ENCODE results near the gene CDH20. TPM values are rescaled to one million over a fixed set of nuclear protein-coding genes. Genes with fewer than 3 reads are reported as not detected.
"Not testable (repeated sequence)": the region's sequence is repeated elsewhere in the genome, so short reads cannot be mapped to it uniquely, and the experiment has no call there.

Gene CDH20
- total and polyA plus RNA-seq, 7 experiments from 2014 or later = 0.15 to 0.44 (median 0.40) TPM; not detected in 4

GRCh38 chr18:61360404-61361383 is 27.5 kb downstream of the CDH20 start:
- Mint-ChIP-seq H3K36me3 (no peaks in the 10 kb centered on the region), H3K9me3 (peaks cover 0 to 5% (median 4%) of the 10 kb centered on the region in 11 donors), H3K4me3 (peak overlapping the region in 5 of 10 donors; percentile 1 to 68 (median 43)), H3K27ac (peak overlapping the region in 1 of 9 donors; percentile 22), H3K4me1 (peaks cover 0 to 12% (median 5%) of the 10 kb centered on the region in 7 donors), H3K27me3 (peaks cover 0 to 12% (median 7%) of the 10 kb centered on the region in 5 donors)
- ChIA-PET POLR2A (no interaction called here), CTCF (no interaction called here)
- intact Hi-C loops (cut with micrococcal nuclease) = no loop called here
- DNase-seq (no peak), ATAC-seq (no peak)
- no peaks in the 10 kb centered on the region for H3K9me3 ChIP-seq (ENCODE audit: control insufficient read depth in 2 of 3, low read length in 3 of 3)
- H3K27ac ChIP-seq (ENCODE audit: low read depth, low read length) = no peak overlapping the region
- no peaks in the 10 kb centered on the region for H3K27me3 ChIP-seq (ENCODE audit: control insufficient read depth in 2 of 2, insufficient read depth in 2 of 2, low read length in 2 of 2)
- H3K36me3 ChIP-seq (ENCODE audit: control insufficient read depth in 2 of 3, insufficient read depth in 3 of 3, low read length in 3 of 3) = no peaks in the 10 kb centered on the region
- no peaks in the 10 kb centered on the region for H3K4me1 ChIP-seq (ENCODE audit: control insufficient read depth in 2 of 2, insufficient read depth in 2 of 2, low read length in 2 of 2)
- H3K4me3 ChIP-seq (ENCODE audit: low read length) = no peak overlapping the region

DNA sequence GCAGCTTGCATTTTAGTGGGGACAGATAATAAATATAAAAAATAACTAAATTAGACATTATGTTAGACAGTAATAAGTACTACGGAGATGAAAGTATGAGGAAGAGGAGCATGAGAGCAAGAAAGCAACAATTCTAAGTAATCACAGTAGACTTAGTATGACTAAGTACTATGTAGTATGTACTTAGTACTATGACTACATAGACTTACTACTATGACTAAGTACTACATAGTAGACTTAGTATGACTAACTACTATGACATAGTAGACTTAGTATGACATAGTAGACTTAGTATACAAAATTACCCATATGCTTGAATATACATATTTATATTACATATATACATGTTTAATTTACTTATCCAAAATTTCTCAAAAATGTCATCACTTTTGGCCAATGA is 29.3 kb downstream of the CDH20 start:
- ATAC-seq = no peak
- Mint-ChIP-seq H3K4me3 (no peak overlapping the region), H3K4me1 (peaks cover 0 to 12% (median 5%) of the 10 kb centered on the region in 7 donors), H3K9me3 (peaks cover 0 to 6% (median 4%) of the 10 kb centered on the region in 11 donors), H3K27me3 (peaks cover 0 to 9% (median 7%) of the 10 kb centered on the region in 5 donors), H3K27ac (no peak overlapping the region), H3K36me3 (no peaks in the 10 kb centered on the region)
- no peaks in the 10 kb centered on the region for H3K9me3 ChIP-seq (ENCODE audit: control insufficient read depth in 2 of 3, low read length in 3 of 3)
- no peaks in the 10 kb centered on the region for H3K36me3 ChIP-seq (ENCODE audit: control insufficient read depth in 2 of 3, insufficient read depth in 3 of 3, low read length in 3 of 3)
- H3K4me1 ChIP-seq (ENCODE audit: control insufficient read depth in 2 of 2, insufficient read depth in 2 of 2, low read length in 2 of 2) = no peaks in the 10 kb centered on the region
- H3K4me3 ChIP-seq (ENCODE audit: low read length) = no peak overlapping the region
- DNase-seq = no peak
- no peaks in the 10 kb centered on the region for H3K27me3 ChIP-seq (ENCODE audit: control insufficient read depth in 2 of 2, insufficient read depth in 2 of 2, low read length in 2 of 2)
- POLR2A ChIA-PET = no interaction called here
- intact Hi-C loops (cut with micrococcal nuclease) = no loop called here
- no peak overlapping the region for H3K27ac ChIP-seq (ENCODE audit: low read depth, low read length)
- CTCF ChIA-PET = no interaction called here

GRCh38 chr18:61364953-61365352 is 31.7 kb downstream of the CDH20 start:
- Histone ChIP-seq H3K4me3 (ENCODE audit: low read length) (no peak overlapping the region), H3K9me3 (ENCODE audit: control insufficient read depth in 2 of 3, low read length in 3 of 3) (no peaks in the 10 kb centered on the region), H3K27ac (ENCODE audit: low read depth, low read length) (no peak overlapping the region), H3K4me1 (ENCODE audit: control insufficient read depth in 2 of 2, insufficient read depth in 2 of 2, low read length in 2 of 2) (no peaks in the 10 kb centered on the region), H3K36me3 (ENCODE audit: control insufficient read depth in 2 of 3, insufficient read depth in 3 of 3, low read length in 3 of 3) (no peaks in the 10 kb centered on the region), H3K27me3 (ENCODE audit: control insufficient read depth in 2 of 2, insufficient read depth in 2 of 2, low read length in 2 of 2) (no peaks in the 10 kb centered on the region)
- ChIA-PET CTCF (no interaction called here), POLR2A (no interaction called here)
- peaks cover 0 to 11% (median 5%) of the 10 kb centered on the region in 7 donors for H3K4me1 Mint-ChIP-seq
- H3K27me3 Mint-ChIP-seq = peaks cover 0 to 12% (median 6%) of the 10 kb centered on the region in 5 donors
- H3K27ac Mint-ChIP-seq = no peak overlapping the region
- no peaks in the 10 kb centered on the region for H3K36me3 Mint-ChIP-seq
- ATAC-seq = no peak
- no peak overlapping the region for H3K4me3 Mint-ChIP-seq
- intact Hi-C loops (cut with micrococcal nuclease) = no loop called here
- peaks cover 0 to 5% (median 0%) of the 10 kb centered on the region in 11 donors for H3K9me3 Mint-ChIP-seq
- no peak for DNase-seq

GRCh38 chr18:61368001-61368400 is 34.8 kb downstream of the CDH20 start:
- H3K4me3 Mint-ChIP-seq = no peak overlapping the region
- Histone ChIP-seq H3K4me1 (ENCODE audit: control insufficient read depth in 2 of 2, insufficient read depth in 2 of 2, low read length in 2 of 2) (no peaks in the 10 kb centered on the region), H3K9me3 (ENCODE audit: control insufficient read depth in 2 of 3, low read length in 3 of 3) (no peaks in the 10 kb centered on the region), H3K27ac (ENCODE audit: low read depth, low read length) (no peak overlapping the region), H3K36me3 (ENCODE audit: control insufficient read depth in 2 of 3, insufficient read depth in 3 of 3, low read length in 3 of 3) (no peaks in the 10 kb centered on the region), H3K4me3 (ENCODE audit: low read length) (no peak overlapping the region), H3K27me3 (ENCODE audit: control insufficient read depth in 2 of 2, insufficient read depth in 2 of 2, low read length in 2 of 2) (no peaks in the 10 kb centered on the region)
- peaks cover 0 to 12% (median 3%) of the 10 kb centered on the region in 5 donors for H3K27me3 Mint-ChIP-seq
- peaks cover 0 to 5% (median 0%) of the 10 kb centered on the region in 11 donors for H3K9me3 Mint-ChIP-seq
- CTCF ChIA-PET = no interaction called here
- H3K27ac Mint-ChIP-seq = no peak overlapping the region
- H3K4me1 Mint-ChIP-seq = no peaks in the 10 kb centered on the region
- ATAC-seq (no peak), DNase-seq (no peak)
- H3K36me3 Mint-ChIP-seq = no peaks in the 10 kb centered on the region
- POLR2A ChIA-PET = no interaction called here
- intact Hi-C loops (cut with micrococcal nuclease) = no loop called here

GRCh38 chr18:61369671-61370070 is 36.4 kb downstream of the CDH20 start:
- CTCF ChIA-PET; H3K27me3 ChIP-seq (ENCODE audit: control insufficient read depth in 2 of 2, insufficient read depth in 2 of 2, low read length in 2 of 2); H3K27me3 Mint-ChIP-seq; ATAC-seq; H3K36me3 ChIP-seq (ENCODE audit: control insufficient read depth in 2 of 3, insufficient read depth in 3 of 3, low read length in 3 of 3); H3K9me3 ChIP-seq (ENCODE audit: control insufficient read depth in 2 of 3, low read length in 3 of 3); H3K4me3 ChIP-seq (ENCODE audit: low read length); DNase-seq; H3K4me1 ChIP-seq (ENCODE audit: control insufficient read depth in 2 of 2, insufficient read depth in 2 of 2, low read length in 2 of 2); H3K27ac ChIP-seq (ENCODE audit: low read depth, low read length); H3K4me1 Mint-ChIP-seq; H3K4me3 Mint-ChIP-seq; intact Hi-C loops (cut with micrococcal nuclease); H3K27ac Mint-ChIP-seq; POLR2A ChIA-PET; H3K36me3 Mint-ChIP-seq: not testable (repeated sequence)
- peaks cover 0 to 10% (median 0%) of the 10 kb centered on the region in 11 donors for H3K9me3 Mint-ChIP-seq

DNA sequence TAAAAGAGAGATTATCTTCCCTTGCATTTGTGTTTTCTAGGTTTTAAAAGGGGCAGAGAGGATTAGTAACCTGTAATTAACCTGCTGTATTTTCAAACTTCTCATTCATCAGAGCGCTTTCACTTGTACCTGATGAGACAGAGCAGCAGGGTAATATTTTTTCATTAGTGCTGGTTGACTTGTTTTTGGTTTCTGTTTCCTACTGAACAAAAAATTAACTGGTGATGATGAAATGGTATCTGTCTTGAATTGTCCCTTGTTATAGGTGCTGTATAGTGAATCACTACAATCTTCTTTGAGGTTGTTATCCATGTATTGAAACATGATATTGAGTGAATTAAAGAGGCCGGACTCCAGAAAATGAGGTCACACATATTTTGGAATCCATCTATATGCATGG is 37.9 kb downstream of the CDH20 start:
- no peak overlapping the region for H3K4me3 ChIP-seq (ENCODE audit: low read length)
- no peak overlapping the region for H3K4me3 Mint-ChIP-seq
- no peaks in the 10 kb centered on the region for H3K27me3 ChIP-seq (ENCODE audit: control insufficient read depth in 2 of 2, insufficient read depth in 2 of 2, low read length in 2 of 2)
- H3K27me3 Mint-ChIP-seq = peaks cover 0 to 9% (median 4%) of the 10 kb centered on the region in 5 donors
- H3K36me3 Mint-ChIP-seq = no peaks in the 10 kb centered on the region
- H3K27ac Mint-ChIP-seq = no peak overlapping the region
- CTCF ChIA-PET = no interaction called here
- ATAC-seq (no peak), DNase-seq (no peak)
- H3K27ac ChIP-seq (ENCODE audit: low read depth, low read length) = no peak overlapping the region
- H3K4me1 ChIP-seq (ENCODE audit: control insufficient read depth in 2 of 2, insufficient read depth in 2 of 2, low read length in 2 of 2) = no peaks in the 10 kb centered on the region
- H3K4me1 Mint-ChIP-seq = no peaks in the 10 kb centered on the region
- peaks cover 0 to 10% (median 0%) of the 10 kb centered on the region in 11 donors for H3K9me3 Mint-ChIP-seq
- H3K36me3 ChIP-seq (ENCODE audit: control insufficient read depth in 2 of 3, insufficient read depth in 3 of 3, low read length in 3 of 3) = no peaks in the 10 kb centered on the region
- intact Hi-C loops (cut with micrococcal nuclease) = no loop called here
- H3K9me3 ChIP-seq (ENCODE audit: control insufficient read depth in 2 of 3, low read length in 3 of 3) = no peaks in the 10 kb centered on the region
- POLR2A ChIA-PET = no interaction called here

GRCh38 chr18:61379827-61380226 is 46.6 kb downstream of the CDH20 start:
- no peak overlapping the region for H3K27ac Mint-ChIP-seq
- H3K4me3 ChIP-seq (ENCODE audit: low read length) = no peak overlapping the region
- peaks cover 0 to 14% (median 0%) of the 10 kb centered on the region in 5 donors for H3K27me3 Mint-ChIP-seq
- H3K27me3 ChIP-seq (ENCODE audit: control insufficient read depth in 2 of 2, insufficient read depth in 2 of 2, low read length in 2 of 2) = no peaks in the 10 kb centered on the region
- POLR2A ChIA-PET = no interaction called here
- no peak overlapping the region for H3K4me3 Mint-ChIP-seq
- H3K36me3 ChIP-seq (ENCODE audit: control insufficient read depth in 2 of 3, insufficient read depth in 3 of 3, low read length in 3 of 3) = no peaks in the 10 kb centered on the region
- no peak overlapping the region for H3K27ac ChIP-seq (ENCODE audit: low read depth, low read length)
- intact Hi-C loops (cut with micrococcal nuclease) = no loop called here
- H3K9me3 ChIP-seq (ENCODE audit: control insufficient read depth in 2 of 3, low read length in 3 of 3) = no peaks in the 10 kb centered on the region
- CTCF ChIA-PET = no interaction called here
- H3K9me3 Mint-ChIP-seq = peaks cover 0 to 3% (median 0%) of the 10 kb centered on the region in 11 donors
- H3K36me3 Mint-ChIP-seq = no peaks in the 10 kb centered on the region
- no peak for DNase-seq
- ATAC-seq = no peak
- H3K4me1 ChIP-seq (ENCODE audit: control insufficient read depth in 2 of 2, insufficient read depth in 2 of 2, low read length in 2 of 2) = no peaks in the 10 kb centered on the region
- no peaks in the 10 kb centered on the region for H3K4me1 Mint-ChIP-seq

Measured in naive thymus-derived CD4-positive, alpha-beta T cell (primary cell).